Mammary epithelial cell (primary cell): ENCODE data around the gene SDCBP2.

Source experiments
- EZH2 ChIP-seq: IDR thresholded peaks from 2 replicates; pipeline ENCODE4 v1.6.1; 2012; ENCODE audit warnings: low read length, inconsistent platforms, borderline replicate concordance
- TF ChIP-seq, protein P1 (sequence below), 2 donors: IDR thresholded peaks in 1 of 2; conservative IDR thresholded peaks in 1 of 2; 2 replicates each; pipeline ENCODE4 v1.5.1; 2011 to 2012; ENCODE audit warnings: inconsistent platforms in 2 of 2, low read length in 2 of 2, mild to moderate bottlenecking in 2 of 2, control low read depth in 1 of 2, low read depth in 1 of 2; ENCODE audit not compliant: insufficient read depth in 1 of 2; ENCODE audit errors: extremely low read depth in 1 of 2

DNA sequence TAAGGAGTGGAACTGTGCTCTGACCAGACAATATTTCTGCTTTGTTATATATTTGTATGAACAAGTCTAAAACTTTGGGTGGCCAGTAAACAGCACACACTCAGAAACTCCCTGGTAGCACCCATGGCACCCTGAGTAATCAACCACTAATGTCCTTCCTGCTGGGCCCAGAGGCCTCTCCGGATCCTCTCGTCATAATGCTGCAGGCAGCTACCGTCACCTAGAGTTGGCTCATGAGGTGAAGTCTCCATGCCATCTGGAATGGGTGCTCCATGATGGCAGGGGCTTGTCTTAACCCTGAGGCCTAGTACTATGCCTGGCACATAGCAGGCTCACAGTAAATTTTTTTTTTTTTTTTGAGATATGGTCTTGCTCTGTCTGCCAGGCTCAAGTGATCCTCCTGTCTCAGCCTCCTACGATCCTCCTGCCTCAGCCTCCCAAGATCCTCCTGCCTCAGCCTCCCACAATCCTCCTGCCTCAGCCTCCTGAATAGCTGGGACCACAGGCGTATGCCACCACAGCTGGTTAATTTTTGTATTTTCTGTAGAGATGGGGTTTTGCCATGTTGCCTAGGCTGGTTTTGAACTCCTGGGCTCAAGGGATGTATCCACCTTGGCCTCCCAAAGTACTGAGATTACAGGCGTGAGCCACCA is 3.0 kb upstream of the SDCBP2 start:
- TF ChIP-seq, protein P1, sequence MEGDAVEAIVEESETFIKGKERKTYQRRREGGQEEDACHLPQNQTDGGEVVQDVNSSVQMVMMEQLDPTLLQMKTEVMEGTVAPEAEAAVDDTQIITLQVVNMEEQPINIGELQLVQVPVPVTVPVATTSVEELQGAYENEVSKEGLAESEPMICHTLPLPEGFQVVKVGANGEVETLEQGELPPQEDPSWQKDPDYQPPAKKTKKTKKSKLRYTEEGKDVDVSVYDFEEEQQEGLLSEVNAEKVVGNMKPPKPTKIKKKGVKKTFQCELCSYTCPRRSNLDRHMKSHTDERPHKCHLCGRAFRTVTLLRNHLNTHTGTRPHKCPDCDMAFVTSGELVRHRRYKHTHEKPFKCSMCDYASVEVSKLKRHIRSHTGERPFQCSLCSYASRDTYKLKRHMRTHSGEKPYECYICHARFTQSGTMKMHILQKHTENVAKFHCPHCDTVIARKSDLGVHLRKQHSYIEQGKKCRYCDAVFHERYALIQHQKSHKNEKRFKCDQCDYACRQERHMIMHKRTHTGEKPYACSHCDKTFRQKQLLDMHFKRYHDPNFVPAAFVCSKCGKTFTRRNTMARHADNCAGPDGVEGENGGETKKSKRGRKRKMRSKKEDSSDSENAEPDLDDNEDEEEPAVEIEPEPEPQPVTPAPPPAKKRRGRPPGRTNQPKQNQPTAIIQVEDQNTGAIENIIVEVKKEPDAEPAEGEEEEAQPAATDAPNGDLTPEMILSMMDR (conservative IDR thresholded peaks at IDR 0.05 in 1 of 2, IDR thresholded peaks at IDR 0.05 in 1 of 2; ENCODE audit: extremely low read depth in 1 of 2, insufficient read depth in 1 of 2, low read depth in 1 of 2, low read length in 2 of 2) = no peak
- TF ChIP-seq EZH2 = no peak
